ENCODE data around the gene IL20RB.

DNA sequence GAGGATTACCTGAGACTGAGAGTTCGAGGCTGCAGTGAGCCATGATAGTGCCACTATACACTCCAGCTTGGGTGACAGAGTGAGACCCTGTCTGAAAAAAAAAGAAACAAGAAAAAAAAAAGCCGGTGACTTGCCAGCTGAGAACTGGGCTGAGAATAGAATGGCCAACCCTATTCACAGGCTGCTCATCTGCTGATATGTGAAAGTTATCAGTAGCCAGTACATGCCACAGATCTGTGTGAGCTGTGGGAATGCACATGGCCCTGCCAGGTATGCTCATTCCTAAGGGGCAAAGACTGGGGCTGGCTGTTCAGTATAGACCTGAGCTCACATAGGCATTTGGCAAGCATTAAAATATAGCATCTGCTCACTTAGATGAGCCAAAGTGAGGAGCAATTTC is 30.9 kb downstream of the IL20RB start:
- TF ChIP-seq, protein P1, sequence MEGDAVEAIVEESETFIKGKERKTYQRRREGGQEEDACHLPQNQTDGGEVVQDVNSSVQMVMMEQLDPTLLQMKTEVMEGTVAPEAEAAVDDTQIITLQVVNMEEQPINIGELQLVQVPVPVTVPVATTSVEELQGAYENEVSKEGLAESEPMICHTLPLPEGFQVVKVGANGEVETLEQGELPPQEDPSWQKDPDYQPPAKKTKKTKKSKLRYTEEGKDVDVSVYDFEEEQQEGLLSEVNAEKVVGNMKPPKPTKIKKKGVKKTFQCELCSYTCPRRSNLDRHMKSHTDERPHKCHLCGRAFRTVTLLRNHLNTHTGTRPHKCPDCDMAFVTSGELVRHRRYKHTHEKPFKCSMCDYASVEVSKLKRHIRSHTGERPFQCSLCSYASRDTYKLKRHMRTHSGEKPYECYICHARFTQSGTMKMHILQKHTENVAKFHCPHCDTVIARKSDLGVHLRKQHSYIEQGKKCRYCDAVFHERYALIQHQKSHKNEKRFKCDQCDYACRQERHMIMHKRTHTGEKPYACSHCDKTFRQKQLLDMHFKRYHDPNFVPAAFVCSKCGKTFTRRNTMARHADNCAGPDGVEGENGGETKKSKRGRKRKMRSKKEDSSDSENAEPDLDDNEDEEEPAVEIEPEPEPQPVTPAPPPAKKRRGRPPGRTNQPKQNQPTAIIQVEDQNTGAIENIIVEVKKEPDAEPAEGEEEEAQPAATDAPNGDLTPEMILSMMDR (IDR thresholded peaks at IDR 0.05; ENCODE audit: extremely low read depth in 1 of 2, insufficient read depth in 1 of 2, low read depth in 1 of 2, low read length in 2 of 2), result no peak
- TF ChIP-seq POLR2AphosphoS5 (IDR thresholded peaks at IDR 0.05; ENCODE audit: insufficient read depth, low read depth, low read length) (no peak), POLR2A (IDR thresholded peaks at IDR 0.05; ENCODE audit: low read depth, low read length) (no peak), EZH2 (IDR thresholded peaks at IDR 0.05; ENCODE audit: borderline replicate concordance, low read depth, low read length, severe bottlenecking) (no peak), JUN (IDR thresholded peaks at IDR 0.05; ENCODE audit: borderline replicate concordance, insufficient read depth, insufficient read length, low read depth) (no peak), FOS (IDR thresholded peaks at IDR 0.05; ENCODE audit: borderline replicate concordance, insufficient read depth, low read length) (no peak)
- TF ChIP-seq, protein P2, sequence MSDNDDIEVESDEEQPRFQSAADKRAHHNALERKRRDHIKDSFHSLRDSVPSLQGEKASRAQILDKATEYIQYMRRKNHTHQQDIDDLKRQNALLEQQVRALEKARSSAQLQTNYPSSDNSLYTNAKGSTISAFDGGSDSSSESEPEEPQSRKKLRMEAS (IDR thresholded peaks at IDR 0.05; ENCODE audit: insufficient read depth, insufficient read length), result no peak

Measured in endothelial cell of umbilical vein (primary cell).